Measurements from ENCODE around the gene TMEM51. TPM values are rescaled to one million over a fixed set of nuclear protein-coding genes. Genes with fewer than 3 reads are reported as not detected.

Gene TMEM51
- total RNA-seq, 1 experiment from 2014 or later: 10.4 TPM

DNA sequence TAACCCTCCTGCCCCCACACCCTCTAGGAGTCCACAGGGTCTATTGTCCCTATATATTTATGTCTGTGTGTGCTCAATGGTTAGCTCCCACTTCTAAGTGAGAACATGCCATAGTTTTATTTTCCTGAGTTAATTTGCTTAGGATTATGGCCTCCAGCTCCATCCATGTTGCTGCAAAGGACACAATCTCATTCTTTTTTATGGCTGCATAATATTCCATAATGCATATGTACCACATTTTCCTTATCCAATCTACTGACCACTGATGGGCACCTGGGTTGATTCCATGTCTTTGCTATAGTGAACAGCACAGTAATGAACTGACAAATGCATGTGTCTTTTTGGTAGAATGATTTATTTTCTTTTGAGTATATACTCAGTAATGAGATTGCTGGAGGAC is 80.1 kb downstream of the TMEM51 start:
- ATAC-seq: no peak
- ChIA-PET POLR2A (no interaction called here), CTCF (interaction anchor here (0.5 kb wide), 1 partner anchor 44 kb away, joined by 5 read pairs; no protein-coding TSS in a partner anchor)
- no peak for DNase-seq (ENCODE audit: low spot score)
- Mint-ChIP-seq H3K27ac (no peak overlapping the region), H3K27me3 (ENCODE audit: low read depth) (peaks cover 11% of the 10 kb centered on the region), H3K36me3 (no peaks in the 10 kb centered on the region), H3K4me1 (peaks cover 11% of the 10 kb centered on the region), H3K4me3 (no peak overlapping the region), H3K9me3 (no peaks in the 10 kb centered on the region)
- TF ChIP-seq, protein P1, sequence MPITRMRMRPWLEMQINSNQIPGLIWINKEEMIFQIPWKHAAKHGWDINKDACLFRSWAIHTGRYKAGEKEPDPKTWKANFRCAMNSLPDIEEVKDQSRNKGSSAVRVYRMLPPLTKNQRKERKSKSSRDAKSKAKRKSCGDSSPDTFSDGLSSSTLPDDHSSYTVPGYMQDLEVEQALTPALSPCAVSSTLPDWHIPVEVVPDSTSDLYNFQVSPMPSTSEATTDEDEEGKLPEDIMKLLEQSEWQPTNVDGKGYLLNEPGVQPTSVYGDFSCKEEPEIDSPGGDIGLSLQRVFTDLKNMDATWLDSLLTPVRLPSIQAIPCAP (CRISPR knock-in tag; IDR thresholded peaks at IDR 0.05): no peak
- TF ChIP-seq, protein P2, sequence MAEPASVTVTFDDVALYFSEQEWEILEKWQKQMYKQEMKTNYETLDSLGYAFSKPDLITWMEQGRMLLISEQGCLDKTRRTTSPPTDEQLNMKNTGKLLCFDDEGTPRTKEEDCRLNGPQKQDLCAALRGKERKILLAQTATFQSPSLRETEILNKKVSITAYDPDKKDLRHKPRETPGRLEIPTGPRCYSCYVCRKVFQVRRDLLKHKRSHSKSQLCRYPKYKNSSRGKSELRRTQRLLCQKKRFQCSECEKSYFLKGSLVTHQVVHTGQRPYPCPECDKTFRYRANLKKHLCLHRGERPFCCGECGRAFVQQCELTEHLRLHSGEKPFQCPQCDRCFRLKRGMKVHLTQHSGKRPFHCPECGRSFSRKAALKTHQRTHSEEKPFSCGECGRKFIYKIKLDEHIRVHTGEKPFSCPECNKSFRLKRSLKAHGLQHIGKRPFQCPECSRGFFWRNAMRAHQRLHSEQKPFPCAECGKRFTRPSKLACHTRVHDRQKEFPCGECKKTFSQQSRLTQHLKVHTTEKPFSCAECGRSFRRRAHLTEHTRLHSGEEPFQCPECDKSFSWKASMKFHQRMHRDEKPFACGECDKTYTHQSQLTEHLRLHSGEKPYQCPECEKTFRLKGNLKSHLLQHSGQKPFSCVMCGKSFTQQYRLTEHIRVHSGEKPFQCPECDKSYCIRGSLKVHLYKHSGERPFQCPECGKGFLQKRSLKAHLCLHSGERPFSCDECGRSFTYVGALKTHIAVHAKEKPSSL (CRISPR knock-in tag; conservative IDR thresholded peaks at IDR 0.05): no peak
- no peak for TF ChIP-seq SMAD4 (CRISPR knock-in tag; IDR thresholded peaks at IDR 0.05)
- TF ChIP-seq, protein P3, sequence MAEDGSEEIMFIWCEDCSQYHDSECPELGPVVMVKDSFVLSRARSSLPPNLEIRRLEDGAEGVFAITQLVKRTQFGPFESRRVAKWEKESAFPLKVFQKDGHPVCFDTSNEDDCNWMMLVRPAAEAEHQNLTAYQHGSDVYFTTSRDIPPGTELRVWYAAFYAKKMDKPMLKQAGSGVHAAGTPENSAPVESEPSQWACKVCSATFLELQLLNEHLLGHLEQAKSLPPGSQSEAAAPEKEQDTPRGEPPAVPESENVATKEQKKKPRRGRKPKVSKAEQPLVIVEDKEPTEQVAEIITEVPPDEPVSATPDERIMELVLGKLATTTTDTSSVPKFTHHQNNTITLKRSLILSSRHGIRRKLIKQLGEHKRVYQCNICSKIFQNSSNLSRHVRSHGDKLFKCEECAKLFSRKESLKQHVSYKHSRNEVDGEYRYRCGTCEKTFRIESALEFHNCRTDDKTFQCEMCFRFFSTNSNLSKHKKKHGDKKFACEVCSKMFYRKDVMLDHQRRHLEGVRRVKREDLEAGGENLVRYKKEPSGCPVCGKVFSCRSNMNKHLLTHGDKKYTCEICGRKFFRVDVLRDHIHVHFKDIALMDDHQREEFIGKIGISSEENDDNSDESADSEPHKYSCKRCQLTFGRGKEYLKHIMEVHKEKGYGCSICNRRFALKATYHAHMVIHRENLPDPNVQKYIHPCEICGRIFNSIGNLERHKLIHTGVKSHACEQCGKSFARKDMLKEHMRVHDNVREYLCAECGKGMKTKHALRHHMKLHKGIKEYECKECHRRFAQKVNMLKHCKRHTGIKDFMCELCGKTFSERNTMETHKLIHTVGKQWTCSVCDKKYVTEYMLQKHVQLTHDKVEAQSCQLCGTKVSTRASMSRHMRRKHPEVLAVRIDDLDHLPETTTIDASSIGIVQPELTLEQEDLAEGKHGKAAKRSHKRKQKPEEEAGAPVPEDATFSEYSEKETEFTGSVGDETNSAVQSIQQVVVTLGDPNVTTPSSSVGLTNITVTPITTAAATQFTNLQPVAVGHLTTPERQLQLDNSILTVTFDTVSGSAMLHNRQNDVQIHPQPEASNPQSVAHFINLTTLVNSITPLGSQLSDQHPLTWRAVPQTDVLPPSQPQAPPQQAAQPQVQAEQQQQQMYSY (CRISPR knock-in tag; IDR thresholded peaks at IDR 0.05): no peak
- TF ChIP-seq, protein P4, sequence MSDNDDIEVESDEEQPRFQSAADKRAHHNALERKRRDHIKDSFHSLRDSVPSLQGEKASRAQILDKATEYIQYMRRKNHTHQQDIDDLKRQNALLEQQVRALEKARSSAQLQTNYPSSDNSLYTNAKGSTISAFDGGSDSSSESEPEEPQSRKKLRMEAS (CRISPR knock-in tag; IDR thresholded peaks at IDR 0.05): no peak
- no peak for TF ChIP-seq ZNF263 (CRISPR knock-in tag; IDR thresholded peaks at IDR 0.05; ENCODE audit: low read depth)
- TF ChIP-seq, protein P5, sequence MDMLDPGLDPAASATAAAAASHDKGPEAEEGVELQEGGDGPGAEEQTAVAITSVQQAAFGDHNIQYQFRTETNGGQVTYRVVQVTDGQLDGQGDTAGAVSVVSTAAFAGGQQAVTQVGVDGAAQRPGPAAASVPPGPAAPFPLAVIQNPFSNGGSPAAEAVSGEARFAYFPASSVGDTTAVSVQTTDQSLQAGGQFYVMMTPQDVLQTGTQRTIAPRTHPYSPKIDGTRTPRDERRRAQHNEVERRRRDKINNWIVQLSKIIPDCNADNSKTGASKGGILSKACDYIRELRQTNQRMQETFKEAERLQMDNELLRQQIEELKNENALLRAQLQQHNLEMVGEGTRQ (CRISPR knock-in tag; IDR thresholded peaks at IDR 0.05): no peak
- no peak for TF ChIP-seq EMX1 (CRISPR knock-in tag; IDR thresholded peaks at IDR 0.05)
- no peak for TF ChIP-seq OVOL2 (CRISPR knock-in tag; IDR thresholded peaks at IDR 0.05; ENCODE audit: borderline replicate concordance)
- TF ChIP-seq NR3C1 (CRISPR knock-in tag; conservative IDR thresholded peaks at IDR 0.05; ENCODE audit: low read depth): no peak
- TF ChIP-seq KAT7 (CRISPR knock-in tag; IDR thresholded peaks at IDR 0.05; ENCODE audit: borderline replicate concordance): no peak
- TF ChIP-seq, protein P6, sequence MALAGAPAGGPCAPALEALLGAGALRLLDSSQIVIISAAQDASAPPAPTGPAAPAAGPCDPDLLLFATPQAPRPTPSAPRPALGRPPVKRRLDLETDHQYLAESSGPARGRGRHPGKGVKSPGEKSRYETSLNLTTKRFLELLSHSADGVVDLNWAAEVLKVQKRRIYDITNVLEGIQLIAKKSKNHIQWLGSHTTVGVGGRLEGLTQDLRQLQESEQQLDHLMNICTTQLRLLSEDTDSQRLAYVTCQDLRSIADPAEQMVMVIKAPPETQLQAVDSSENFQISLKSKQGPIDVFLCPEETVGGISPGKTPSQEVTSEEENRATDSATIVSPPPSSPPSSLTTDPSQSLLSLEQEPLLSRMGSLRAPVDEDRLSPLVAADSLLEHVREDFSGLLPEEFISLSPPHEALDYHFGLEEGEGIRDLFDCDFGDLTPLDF (CRISPR knock-in tag; IDR thresholded peaks at IDR 0.05): no peak
- TF ChIP-seq NR1H2 (CRISPR knock-in tag; IDR thresholded peaks at IDR 0.05): no peak
- TF ChIP-seq, protein P7, sequence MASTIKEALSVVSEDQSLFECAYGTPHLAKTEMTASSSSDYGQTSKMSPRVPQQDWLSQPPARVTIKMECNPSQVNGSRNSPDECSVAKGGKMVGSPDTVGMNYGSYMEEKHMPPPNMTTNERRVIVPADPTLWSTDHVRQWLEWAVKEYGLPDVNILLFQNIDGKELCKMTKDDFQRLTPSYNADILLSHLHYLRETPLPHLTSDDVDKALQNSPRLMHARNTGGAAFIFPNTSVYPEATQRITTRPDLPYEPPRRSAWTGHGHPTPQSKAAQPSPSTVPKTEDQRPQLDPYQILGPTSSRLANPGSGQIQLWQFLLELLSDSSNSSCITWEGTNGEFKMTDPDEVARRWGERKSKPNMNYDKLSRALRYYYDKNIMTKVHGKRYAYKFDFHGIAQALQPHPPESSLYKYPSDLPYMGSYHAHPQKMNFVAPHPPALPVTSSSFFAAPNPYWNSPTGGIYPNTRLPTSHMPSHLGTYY (CRISPR knock-in tag; IDR thresholded peaks at IDR 0.05): no peak
- TF ChIP-seq, protein P8, sequence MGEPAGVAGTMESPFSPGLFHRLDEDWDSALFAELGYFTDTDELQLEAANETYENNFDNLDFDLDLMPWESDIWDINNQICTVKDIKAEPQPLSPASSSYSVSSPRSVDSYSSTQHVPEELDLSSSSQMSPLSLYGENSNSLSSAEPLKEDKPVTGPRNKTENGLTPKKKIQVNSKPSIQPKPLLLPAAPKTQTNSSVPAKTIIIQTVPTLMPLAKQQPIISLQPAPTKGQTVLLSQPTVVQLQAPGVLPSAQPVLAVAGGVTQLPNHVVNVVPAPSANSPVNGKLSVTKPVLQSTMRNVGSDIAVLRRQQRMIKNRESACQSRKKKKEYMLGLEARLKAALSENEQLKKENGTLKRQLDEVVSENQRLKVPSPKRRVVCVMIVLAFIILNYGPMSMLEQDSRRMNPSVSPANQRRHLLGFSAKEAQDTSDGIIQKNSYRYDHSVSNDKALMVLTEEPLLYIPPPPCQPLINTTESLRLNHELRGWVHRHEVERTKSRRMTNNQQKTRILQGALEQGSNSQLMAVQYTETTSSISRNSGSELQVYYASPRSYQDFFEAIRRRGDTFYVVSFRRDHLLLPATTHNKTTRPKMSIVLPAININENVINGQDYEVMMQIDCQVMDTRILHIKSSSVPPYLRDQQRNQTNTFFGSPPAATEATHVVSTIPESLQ (CRISPR knock-in tag; IDR thresholded peaks at IDR 0.05): no peak
- no peak for TF ChIP-seq FOXP1 (CRISPR knock-in tag; IDR thresholded peaks at IDR 0.05; ENCODE audit: borderline replicate concordance)
- TF ChIP-seq MXD4 (CRISPR knock-in tag; IDR thresholded peaks at IDR 0.05; ENCODE audit: borderline replicate concordance): no peak
- TF ChIP-seq RELA (CRISPR knock-in tag; IDR thresholded peaks at IDR 0.05; ENCODE audit: borderline replicate concordance): no peak
- TF ChIP-seq ZNF138 (CRISPR knock-in tag; conservative IDR thresholded peaks at IDR 0.05): no peak
